GM21619 (cell line): ENCODE results near the gene CES5A.
"Not testable (repeated sequence)": the region's sequence is repeated elsewhere in the genome, so short reads cannot be mapped to it uniquely, and the experiment has no call there.

Source experiments
- ATAC-seq: cut with Tn5 transposase; IDR thresholded peaks from one replicate; pipeline ENCODE4 v1.9.1; 2021; ENCODE audit not compliant: unreplicated experiment

The CES5A gene

DNA sequence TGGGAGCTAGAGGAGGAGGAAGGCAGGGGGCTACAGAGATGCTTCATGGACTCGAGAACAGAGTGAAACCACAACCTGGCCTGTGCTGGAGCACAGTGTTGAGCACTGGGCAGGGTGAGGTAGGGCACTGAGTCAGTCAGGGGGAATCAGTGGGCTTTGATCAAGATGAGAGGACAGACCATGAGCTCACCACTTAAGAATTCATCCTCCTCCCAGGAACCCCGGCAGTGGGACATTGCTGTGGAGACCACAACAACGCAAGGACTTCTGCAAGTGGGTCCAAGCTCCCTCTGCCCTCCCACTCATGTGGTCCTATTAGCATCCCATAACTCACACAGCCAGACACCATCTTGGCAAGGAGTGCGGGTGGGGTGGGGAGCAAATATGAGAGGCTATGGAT, 1.7 kb upstream of the CES5A start:
- no peak for ATAC-seq

DNA sequence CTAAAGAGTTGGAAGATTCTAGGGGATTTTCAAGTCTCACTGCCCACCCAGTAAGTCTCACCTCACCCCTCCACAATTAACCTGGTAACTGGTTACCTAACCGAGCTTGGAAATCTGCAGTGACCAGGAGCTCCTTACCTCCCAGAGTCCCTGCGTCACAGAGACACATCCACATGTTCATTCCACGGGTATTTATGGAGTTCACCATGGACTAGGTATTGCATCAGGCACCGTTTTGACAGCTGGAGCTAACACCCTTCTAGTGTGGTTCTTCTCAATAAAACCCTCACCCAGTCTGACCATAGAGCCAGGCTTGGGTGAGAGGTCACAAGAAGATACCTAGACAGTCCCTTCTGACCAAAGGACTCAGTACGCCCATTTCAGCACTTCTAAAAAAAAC, 2.1 kb downstream of the CES5A start:
- no peak for ATAC-seq

DNA sequence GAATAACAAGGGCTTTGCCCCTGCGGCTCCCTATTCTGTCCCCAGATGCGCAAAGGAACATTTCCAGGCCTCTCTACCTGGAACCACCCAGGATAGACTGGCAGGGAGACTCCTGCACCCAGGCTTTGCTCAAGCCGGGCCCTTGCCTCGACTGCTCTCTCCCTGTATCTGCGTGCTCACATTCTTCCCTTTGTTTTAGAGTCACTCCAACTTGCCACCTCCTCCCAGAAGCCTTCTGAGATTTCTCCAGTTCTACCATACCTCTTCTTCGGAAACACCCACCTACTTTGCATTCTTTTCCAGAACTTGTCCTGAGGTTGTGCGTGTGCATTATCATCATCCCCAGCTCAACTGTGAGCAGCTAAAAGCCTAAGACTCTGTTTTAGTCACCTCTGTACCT, 3.0 kb downstream of the CES5A start:
- no peak for ATAC-seq

DNA sequence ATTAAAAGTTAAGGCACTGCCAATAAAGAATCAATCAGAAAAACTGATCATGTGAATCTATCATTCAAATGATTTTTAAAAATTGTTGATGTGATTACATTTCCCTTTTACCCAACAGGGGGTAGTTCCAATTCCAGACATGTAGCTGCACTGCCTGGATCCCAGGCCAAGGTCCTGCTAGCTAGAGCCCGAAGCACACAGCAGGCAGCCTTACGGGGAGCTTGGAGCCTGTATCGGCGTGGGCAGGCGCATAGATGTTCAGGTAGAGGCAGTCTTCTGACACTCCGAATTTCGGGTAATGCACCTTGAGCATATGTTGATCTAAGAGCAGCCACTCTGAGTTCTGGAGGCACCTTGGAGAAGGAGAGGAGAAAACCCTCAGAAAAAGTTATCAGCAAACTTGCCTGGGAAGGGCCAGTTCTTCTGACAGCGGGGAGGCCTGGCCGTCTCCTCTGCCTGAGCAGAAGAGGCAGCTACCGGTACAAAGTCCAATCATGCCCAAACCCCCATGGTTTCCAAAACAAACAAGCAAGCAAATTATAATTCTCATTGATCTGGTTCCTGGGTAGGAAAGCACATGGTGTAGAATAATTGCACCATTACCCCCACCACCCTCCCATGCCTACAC, 3.6 kb downstream of the CES5A start:
- no peak for ATAC-seq

DNA sequence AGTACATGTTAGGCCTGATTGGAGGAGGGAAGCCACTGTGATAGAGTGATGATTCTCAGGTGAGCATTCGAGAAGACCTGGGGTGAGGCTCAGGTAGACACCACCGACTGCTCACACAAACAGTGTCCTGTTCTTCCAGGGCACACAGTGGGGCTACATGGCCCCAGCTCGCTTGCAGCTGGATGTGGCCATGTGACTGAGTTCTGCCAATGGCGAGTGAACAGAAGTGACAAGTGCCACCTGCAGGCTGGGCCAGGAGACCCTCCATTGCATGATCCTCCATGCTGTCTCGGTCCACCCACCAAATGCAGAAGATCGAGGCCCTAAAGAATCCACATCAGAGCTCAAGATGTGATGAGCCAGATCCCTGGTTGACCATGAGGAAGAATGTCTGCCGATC, 6.2 kb downstream of the CES5A start:
- ATAC-seq, result no peak

DNA sequence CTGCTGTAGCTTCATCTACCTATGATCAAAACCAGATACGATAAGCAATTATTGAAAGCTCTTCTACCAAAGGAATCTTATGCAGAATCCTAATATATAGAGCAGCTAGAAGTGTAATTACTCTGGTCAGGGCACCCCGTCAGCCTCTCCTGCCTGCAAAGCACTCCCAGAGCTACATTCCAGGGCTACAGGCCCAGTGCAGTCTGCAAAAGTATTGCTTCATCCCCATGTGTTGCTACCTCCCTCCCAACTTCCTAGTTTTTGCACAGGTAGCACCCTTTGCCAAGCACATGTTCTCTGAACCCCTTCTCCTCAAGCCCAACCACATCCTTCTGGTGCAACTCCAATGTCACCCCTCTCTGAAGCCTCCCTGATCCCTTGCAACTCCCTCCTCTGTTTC, 7.0 kb downstream of the CES5A start:
- ATAC-seq, result no peak

DNA sequence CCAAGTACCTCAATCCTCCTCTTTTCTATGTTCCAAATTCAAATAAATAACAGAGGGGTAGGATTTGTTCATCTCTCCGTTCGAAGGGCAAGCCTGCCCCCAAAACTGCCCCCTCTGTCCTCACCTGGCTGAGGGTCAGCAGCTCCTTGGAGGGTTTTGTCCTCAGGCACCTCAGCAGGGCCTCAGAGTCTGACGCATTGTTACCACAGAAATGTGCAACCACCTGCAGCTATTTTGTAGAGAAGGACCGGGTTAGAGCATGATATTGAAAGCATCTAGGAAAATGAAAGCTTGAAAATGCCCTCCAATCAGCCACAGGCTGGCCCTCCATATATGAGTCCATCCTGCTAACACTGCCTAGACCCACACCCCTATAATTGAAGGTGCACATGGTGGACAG, 13.9 kb downstream of the CES5A start:
- no peak for ATAC-seq

DNA sequence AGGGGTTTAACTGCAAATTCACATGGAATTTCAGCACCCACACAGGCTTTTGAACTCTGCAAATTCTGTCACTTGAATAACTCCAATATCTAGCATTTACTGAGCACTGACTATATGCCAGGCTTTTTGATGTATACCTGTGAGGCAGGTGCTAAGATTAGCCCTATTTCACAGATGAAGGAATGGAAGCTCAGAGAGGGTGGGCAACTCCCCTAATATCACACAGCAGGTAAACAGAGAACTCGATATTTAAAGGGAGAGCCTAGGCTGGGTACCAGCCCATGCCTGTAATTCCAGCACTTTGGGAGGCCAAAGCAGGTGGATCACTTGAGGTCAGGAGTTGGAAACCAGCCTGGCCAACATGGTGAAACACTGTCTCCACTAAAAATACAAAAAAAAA, 17.5 kb downstream of the CES5A start:
- not testable (repeated sequence) for ATAC-seq

DNA sequence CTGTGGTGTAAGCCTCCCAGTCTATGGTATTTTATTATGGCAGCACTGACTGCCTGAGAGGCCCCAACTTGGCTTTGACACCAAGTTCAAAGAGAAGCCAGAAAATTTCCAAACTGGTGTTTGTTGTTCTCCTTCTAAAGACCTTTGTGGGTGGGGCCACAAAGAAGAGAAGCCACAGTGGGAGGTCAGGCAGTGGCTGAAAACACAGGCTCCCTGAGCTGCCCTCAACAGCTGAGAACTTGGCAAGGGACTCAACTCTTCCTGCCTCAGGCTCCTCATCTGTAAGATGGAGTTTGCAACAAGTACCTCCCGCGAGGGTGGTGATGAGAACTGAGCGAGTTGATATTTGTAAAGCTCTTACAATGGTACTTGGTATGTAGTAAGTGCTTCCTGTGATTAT, 18.2 kb downstream of the CES5A start:
- ATAC-seq, result no peak

DNA sequence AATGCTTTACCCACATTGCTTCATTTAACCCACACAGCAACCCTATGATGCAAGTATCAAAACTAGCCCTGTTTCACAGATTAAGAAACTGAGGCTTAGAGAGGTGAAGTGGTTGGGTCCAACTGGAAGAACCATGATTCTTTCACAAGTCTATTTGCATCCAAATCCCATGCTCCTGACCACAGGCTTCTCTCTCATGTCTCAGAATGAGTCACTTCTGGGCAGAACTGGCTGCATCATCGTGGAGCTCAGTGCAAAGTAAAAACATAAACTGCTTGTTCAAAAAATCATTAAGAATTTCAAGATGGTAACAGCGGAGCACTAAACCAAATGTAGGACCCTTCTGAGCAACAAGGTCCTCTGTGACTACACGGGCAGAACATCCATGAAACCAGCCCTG, 22.1 kb downstream of the CES5A start:
- ATAC-seq, result no peak

DNA sequence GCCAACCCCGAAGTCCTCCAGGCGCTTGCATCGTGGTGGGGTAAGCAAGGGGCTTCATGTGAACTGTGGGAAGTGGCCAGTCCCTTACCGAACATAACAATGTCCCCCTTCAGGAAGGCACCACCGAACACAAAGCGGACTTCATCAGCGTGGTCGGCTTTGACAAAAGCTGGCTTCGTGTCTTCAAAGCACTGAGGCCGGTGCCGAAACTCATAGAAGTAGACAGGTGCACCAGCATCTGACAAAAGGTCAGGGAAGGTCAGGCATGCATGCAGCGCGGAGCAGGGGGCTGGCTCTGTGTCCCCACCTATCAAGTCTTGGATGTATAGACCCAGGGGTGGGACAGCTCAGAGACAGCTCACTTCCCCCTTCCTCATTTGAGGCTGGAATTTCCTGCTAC, 25.6 kb downstream of the CES5A start:
- ATAC-seq, result no peak

DNA sequence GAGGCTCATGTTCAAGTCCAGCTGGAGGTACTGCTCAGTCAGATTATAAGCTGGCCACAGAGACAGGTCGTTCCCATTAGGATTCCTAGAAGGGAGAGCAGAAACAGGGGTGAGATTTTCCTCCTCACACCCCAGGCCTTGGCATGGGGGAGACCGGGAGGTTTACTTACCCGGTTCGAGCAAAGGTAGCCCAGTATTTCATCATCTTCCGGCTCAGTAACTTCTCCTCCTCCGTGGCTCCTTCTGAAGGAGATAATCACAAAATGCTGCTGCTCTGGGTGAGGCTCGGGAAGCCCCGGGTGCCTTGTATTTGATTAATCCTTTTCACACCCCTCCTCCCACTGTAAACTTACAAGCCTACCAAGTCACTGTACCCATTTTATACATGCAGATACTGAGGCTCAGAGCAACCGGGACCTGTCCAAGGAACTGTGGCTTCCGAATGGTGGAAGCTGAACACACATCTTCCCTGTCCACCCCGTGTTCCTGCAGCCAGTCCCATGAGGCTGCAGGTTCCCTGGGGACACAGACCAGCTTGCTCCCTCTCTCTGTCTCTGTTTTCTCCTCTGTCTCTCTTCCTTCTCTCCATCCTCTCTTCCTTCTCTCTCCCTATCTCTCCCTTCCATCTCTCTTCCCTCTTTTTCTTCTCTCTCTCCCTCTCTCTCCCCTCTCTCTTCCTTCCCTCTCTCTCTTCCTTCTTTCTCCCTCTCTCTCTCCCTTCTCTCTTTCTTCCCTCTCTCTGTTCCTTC, 28.4 kb downstream of the CES5A start:
- ATAC-seq, result no peak

DNA sequence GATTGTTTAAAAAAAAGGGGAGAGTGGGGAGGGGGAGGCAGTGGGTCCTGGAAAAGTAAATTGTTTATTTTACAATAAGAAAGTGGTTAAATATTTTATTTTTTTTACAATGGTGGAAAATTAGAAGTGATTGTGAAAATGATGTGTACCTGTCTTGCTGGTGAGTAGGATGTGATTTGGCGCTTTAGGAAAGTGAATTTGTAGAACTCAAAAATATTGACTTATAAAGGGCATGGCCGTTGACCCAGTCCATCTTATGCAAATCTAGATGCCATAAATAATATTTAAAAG, 32.1 kb downstream of the CES5A start:
- no peak for ATAC-seq

DNA sequence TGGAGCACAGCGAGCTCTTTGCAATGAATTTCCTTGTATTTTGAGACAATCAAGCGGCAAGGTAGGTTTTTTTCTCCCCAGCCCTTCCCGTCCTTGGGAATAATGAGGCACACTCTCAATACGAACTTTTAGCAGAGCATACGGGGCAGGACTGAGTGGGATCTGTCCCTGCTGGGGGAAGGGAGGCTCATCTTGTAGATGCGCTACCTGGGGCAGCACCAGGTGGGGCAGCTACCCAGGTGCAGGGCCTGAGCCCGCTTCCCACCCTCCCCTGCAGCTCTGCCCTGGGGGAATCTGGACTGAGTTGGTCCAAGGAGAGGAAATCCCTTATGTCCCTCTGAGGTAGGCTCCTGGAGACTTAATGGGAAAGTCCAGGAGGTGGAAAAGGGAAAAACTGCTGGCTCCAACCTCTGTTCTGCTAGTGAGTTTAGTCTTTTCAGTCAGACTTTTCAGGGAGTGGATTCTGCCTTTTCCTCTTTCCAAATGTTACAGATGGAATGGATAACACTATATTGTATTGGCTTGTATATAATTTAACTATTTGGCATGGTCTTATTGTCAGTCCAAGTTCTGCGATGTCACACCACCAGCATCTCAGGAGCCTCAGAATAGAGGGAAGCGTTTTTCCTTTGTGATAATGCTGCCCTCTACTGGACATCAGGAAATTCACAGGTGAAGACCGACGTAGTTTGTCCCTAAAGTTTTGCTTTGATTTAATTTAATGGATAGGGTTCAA, 32.6 kb downstream of the CES5A start:
- ATAC-seq, result no peak

DNA sequence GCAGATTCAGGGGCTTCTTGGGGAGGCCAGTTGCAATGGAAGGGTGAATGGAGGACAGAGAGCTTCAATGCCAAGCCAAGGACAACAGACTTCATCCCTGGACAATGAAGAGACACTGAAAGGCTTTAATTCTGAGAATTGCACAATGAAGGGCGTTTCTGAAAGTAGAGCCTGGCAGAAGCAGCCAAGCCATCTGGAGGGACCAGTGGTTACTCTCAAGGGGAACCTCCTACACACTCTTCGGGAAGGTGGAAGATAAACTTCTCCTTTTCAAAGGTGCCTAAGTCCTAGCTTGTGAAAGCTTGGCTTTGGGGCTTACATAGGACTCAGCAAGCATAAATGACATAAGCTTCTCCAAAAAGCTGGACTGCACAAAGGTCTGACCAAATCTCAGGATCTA, 36.1 kb downstream of the CES5A start:
- no peak for ATAC-seq

DNA sequence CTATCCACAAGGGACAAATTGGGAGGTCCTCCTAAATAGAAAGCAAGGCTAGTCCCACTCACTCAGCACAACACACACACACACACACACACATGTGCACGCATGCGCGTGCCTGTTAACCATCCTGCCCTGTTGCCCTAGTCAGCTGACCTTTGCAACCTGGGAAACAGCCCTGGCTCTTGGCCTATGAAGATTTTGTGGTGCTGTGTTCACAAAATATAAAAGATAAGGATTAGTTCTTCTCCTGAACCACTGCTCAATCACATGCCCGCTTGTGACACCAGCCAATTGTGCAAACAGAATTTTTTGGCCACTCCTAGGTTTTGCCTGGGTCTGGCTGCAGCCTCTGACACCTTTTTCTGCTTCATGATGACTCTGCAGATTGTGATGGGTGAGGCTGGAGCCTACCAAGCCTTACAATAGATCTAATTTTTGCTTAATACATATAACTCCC, 39.0 kb downstream of the CES5A start:
- no peak for ATAC-seq

DNA sequence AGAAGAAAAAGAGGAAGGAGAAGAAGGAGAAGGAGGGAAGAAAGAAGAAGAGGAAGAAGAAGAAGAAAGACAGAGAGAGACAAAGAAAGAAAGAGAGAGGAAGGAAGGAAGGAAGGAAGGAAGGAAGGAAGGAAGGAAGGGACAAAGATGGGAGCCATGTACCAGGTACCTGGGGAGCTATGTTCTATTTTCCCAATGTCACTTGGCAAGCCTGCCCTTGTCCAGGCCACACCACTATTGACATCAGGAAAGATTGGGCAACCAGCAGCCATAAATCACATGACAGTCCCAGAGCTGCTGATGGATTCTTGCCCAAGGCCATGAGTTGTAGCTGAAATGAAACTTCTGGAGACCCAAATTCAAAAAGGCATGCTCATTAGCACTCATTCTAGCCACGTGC, 39.6 kb downstream of the CES5A start:
- no peak for ATAC-seq

DNA sequence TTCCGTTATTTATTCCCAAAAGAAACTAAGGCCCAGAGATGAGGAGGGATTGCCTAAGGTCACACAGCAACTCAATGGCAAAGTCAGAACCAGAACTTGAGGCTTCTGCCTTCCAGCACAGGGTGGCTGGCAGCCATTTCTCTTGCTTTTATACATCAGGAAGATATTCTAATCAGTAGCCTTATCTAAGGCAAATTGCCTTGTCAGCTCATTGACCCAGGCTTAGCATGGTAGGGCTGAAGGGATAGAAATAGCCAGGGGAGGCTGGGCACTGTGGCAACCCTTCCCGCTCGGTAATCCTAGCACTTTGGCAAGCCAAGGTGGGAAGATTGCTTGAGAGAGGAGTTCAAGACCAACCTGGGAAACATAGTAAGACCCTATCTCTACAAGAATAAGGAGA, 40.0 kb downstream of the CES5A start:
- not testable (repeated sequence) for ATAC-seq

DNA sequence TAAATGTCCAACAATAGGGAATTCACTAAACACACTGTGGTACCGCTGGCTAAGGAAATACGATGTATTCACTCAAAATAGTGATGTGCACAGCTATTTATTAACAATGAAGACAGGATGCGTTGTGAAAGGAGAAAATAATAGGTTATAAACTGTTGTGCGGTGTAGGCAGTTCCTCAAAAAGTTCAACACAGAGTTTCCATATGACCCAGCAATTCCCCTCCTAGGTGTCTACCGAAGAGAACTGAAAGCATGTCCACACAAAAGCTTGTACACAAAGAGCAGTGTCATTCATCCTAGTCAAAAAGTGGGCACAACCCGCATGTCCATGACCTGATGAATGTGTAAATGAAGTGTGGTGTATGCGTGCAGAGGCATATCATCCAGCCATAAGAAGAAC, 41.1 kb downstream of the CES5A start:
- ATAC-seq, result peak; percentile 86

DNA sequence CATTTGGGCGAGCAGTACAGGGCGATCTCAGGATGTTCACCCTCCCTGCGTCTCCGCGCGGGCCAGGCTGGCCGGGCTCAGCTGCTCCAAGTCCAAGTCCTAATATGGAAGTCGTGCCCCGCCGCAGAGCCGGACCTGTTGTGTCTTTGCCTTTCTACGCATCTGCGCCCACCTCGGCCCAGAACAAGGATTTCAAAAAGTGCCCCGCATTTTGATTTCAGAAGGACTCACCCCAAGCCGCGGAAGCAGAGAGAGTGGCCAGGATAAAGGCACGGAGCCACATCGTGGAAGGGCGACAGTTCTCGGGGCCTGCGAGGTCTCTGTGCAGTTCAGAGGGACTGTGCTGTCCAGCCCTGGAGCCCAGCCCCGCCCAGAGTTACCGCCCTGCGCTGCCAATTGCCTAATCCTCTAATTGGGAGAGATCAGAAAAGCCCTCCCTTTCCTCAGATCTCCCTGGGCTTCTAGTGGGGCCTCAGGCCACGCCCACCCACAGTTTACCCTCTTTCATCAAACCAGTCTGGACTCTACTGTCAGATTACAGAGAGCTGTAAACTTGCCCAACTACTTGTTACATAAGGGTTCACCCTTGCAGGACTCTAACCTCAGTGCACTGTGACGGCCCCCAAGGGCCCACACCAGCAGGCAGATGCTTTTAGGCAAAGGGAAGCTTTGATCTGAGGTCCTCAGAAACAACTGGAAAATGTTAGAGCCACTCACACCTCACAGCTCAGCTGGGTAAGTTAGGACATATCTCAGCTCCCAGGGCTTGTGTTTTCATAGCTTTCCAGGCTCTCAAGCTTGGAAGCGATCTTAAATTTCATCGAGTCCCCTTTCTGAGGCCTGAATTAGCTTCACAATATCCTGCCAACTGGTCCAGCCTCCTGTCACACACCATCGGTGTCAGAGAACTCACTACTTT, 42.1 kb downstream of the CES5A start, which contains the start of gene CES1:
CES1 (minus strand) TSS at position 324 of the 919 bp plus-strand sequence; CDS start at position 283, 41 bp downstream.
- no peak for ATAC-seq

DNA sequence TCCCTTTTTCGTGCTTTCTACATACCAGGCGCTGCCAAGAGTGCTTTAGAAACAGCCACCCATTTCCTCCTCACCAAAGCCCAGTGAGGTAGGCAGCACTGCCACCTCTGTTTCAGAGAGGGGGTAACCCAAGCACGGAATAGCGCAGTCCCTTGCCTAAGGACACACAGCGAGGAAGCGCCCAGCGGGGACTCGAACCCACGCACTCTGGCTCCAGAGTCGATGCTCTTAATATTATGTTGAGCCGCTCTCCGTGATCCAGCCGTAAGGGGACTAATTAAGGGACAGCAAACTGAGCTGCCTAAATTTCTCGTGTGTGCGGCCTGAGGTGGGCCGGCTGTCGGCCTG, 42.8 kb downstream of the CES5A start:
- ATAC-seq, result no peak
